Transverse colon (tissue), 4 donors: Measurements from ENCODE around the gene USP48.

Experiments used
- EP300 ChIP-seq: sonication (generic); formaldehyde crosslinking; IDR thresholded peaks from one replicate; pipeline ENCODE4 v1.6.1; 2017; ENCODE audit warnings: antibody characterized with exemption, low read depth
- POLR2A ChIP-seq: fragments of 450-650 bp; IDR thresholded peaks from one replicate; pipeline ENCODE4 v1.6.1; 2016; ENCODE audit warnings: antibody characterized with exemption, mild to moderate bottlenecking, moderate library complexity
- POLR2AphosphoS5 ChIP-seq, 3 donors: sonication (generic); formaldehyde crosslinking; IDR thresholded peaks; one replicate each; pipeline ENCODE4 v1.6.1; 2016; ENCODE audit warnings: antibody characterized with exemption in 3 of 3
- TF ChIP-seq, protein P1 (sequence below), 5 experiments: fragments of 200-600 bp in 3 of 5; fragments of 450-650 bp in 2 of 5; sonication (generic) in 3 of 5; IDR thresholded peaks; 1 replicate in 2 of 5; 2 replicates in 3 of 5; pipeline ENCODE4 v1.5.1; 2016 to 2017; ENCODE audit warnings: antibody characterized with exemption in 5 of 5, inconsistent platforms in 3 of 5, mild to moderate bottlenecking in 2 of 5, moderate library complexity in 1 of 5

DNA sequence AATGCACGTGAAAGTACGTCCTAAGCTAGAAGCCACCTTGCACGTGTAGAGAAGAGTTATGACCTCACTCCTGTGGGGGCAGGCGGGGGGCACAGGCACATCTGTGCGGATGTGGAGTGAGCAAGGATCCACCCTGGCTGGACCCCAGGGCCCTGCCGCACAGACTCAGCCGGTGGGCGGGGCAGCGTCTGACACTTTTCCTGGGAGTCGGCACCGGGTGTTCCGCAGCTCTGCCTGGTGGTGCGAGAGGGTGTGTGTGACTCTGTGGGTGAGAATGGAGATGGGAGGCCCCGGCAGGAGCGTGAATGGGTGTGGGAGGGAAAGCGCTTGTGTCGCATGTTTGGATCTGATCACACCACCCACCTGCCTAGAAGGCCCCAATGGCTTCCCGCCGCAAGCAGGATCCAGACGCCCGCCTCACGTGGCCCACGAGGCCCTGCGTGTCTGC, 143.3 kb downstream of the USP48 start:
- TF ChIP-seq EP300 = no peak
- TF ChIP-seq, protein P1, sequence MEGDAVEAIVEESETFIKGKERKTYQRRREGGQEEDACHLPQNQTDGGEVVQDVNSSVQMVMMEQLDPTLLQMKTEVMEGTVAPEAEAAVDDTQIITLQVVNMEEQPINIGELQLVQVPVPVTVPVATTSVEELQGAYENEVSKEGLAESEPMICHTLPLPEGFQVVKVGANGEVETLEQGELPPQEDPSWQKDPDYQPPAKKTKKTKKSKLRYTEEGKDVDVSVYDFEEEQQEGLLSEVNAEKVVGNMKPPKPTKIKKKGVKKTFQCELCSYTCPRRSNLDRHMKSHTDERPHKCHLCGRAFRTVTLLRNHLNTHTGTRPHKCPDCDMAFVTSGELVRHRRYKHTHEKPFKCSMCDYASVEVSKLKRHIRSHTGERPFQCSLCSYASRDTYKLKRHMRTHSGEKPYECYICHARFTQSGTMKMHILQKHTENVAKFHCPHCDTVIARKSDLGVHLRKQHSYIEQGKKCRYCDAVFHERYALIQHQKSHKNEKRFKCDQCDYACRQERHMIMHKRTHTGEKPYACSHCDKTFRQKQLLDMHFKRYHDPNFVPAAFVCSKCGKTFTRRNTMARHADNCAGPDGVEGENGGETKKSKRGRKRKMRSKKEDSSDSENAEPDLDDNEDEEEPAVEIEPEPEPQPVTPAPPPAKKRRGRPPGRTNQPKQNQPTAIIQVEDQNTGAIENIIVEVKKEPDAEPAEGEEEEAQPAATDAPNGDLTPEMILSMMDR (IDR thresholded peaks at IDR 0.05) = no peak
- TF ChIP-seq POLR2AphosphoS5 (IDR thresholded peaks at IDR 0.05) = no peak
- no peak for TF ChIP-seq POLR2A
